Stimulated activated CD4-positive, alpha-beta T cell treated with anti-CD3 and anti-CD28 coated beads, Interleukin-12 subunit alpha, Interleukin-12 subunit beta, amount 100 ng/mL, for 48 hours (primary cell): ENCODE results near the gene STRN.
"Not testable (repeated sequence)": the region's sequence is repeated elsewhere in the genome, so short reads cannot be mapped to it uniquely, and the experiment has no call there.

Source experiments
- DNase-seq, 3 donors: peaks; one replicate each; pipeline ENCODE4 v3.0.0-alpha.2; 2020; ENCODE audit warnings: low read depth in 2 of 3, low spot score in 1 of 3

The STRN gene

GRCh38 chr2:36964496-36965058 is 1.8 kb downstream of the STRN start:
- DNase-seq: no peak

GRCh38 chr2:36963734-36964133 is 2.6 kb downstream of the STRN start:
- DNase-seq: no peak

DNA sequence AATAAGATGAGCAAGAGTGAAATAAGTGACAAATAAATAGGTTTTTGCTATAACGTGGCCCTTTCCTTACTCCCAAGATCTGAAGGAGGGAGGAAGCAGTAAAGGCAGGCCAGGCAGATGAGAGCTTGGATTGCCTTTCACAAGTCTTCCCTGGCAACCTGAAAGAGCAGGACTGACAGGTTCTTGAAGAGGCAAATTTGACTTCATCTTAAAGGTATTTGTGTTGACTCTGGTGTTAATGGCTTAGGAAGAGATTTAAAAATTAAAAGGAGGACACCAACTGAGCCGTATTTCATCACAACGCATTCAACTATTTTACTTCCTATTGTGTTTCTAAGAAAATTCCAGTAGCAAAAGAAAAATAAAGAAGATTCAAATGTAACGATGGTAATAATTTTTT is 3.2 kb downstream of the STRN start:
- DNase-seq: no peak

- DNase-seq: no peak
Measured at GRCh38 chr2:36960773-36961172, 5.6 kb downstream of the STRN start.

DNA sequence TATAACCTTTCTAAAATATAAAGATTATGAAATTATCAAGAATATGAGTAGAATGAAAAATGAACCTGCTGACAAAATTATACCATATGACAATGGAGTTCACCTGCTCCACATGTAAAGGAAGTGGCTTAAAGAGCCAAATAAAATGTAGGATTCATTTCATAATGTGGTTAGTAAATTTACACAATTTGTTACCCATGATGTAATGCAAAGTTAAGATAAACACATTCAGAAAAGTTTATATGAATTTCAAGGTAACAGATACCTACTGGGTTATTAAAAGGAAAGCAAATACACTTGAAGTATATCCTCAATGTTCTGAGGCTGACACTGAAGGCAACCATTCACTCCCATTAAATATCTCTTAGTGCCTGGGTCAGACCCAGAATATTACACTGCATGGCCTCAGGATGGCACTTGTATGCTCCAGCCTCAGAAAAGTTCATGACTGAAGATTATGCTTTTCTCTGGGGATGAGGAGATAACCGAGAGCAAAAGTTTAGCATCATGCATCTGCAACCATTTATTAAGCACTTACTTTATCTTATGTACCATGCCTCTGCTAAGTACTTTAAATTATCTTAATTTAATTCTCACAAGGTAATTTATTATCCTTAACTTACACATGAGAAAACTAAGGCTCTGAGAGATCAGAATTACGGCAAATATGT is 6.2 kb downstream of the STRN start:
- no peak for DNase-seq

DNA sequence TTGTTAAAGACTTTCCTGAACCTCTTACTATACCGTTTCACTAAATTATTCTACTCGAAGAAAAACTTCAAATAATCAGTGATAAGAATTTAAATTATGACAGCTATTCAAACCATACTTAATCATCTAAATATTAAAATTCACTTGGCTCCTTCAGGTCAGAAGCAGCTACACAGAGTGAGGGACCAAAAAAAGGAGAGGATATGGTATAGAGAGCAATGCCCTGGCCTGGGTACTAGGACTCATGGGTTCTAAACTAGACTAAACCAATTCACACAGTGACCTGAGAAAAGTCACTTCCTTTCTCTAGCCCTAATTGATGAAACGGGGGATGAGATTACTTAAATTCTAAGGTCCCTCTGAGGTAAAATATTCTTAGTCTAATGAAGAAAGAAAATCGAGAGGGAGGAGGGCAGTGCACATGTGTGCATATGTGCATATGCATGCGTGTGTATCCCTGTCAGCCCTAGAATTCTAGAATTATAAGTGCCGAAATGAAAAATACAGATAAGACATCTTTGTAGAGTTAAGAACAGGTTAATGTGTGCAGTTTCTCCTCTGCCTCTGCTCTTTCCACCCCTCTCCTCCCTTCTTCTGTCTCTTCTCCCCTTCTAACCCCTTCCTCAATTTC is 11.2 kb downstream of the STRN start:
- no peak for DNase-seq

DNA sequence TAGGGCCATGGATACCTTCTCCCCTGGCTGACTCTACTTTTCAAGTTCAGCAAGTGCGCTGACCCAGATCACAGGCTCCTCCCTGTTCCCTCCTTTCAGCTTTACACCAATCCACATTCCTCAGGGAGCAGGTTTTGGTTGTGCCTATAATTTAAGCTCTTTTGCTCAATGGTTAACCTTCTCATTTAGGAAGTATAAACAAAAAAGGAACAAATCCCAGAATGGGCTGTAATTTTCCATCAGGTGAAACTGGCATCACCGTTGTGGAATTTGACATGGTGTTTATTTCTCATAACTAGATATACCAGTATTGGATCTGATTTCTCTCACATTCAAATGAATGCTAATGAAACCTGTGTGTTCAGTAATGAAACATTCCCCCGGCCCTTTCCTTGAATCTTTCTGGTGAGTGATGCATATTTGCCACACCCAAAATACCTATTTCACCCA is 13.6 kb downstream of the STRN start:
- no peak for DNase-seq

DNA sequence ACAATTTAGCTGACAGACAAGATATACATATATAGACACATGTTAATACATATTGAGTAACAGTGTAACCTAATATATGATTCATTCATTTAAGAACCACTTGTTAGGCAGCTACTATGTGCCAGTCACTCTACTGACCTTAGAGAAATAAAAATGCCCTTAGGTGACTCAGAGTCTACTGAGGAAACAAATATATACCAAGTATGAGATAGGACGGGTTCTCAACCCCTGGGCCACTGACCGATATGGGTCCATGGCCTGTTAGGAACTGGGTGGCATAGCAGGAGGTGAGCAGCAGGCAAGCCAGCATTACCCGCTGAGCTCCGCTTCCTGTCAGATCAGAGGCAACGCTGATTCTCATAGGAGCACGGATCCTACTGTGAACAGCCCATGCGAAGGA is 14.8 kb downstream of the STRN start:
- DNase-seq: no peak

DNA sequence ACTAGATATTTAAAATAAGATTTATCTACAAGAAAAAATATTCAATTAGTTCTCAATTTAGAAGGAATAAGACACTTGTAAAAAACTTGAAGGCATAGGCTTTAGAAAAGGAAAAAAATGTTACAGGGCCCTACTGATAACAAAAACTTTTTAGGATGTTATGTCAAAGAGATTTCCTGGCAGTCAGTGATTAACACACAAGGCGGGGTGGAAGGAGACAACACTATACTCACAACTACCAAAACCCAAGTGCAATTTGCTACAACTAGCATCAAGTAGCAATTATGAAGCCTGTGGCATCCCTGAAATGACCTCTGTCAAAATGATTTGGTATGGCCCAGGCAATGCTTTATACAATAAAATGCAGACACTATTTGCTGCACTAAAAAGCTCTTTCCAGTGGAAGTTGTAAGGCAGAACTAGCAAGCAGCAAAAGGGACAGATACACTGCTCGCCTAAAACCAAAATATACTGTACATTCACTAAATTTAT is 15.3 kb downstream of the STRN start:
- DNase-seq: no peak

DNA sequence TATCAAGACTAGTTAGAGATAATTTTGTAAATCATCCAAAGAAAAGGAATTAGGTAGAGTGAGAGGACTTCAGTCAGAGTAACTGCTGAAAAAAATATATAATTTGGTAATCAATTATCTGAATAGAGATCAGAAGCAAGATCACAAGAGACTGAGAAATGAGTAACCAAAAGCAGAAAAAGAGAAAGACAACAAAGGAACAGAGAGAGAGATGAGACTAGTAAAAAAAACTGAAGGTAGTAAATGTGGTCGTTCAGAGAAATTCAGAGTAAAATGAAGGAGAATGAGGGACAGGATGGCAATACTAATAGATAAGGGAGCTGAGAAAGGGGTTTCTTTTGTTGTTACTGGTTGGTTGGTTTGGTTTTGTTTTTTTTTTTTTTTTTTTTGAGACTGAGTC is 16.5 kb downstream of the STRN start:
- no peak for DNase-seq

GRCh38 chr2:36945240-36945639 is 21.1 kb downstream of the STRN start:
- DNase-seq: not testable (repeated sequence)

DNA sequence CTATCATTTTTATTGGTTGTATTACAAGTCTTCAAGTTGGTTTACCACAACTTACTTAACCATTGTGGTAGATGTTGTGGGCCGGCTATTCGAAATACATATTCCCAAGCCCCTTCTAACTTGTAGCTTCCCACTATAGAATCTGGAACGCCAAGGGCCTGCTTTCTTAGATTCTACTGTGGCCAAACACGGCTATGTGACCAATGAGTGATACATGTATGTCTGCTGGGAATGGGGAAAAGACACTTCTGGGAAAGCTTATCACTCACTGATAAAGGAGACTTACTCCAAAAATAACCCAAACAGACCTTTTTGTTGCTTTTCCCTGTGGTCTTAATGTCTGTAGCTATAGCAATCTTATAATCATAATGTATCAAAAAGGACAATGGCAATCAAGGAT is 24.5 kb downstream of the STRN start:
- DNase-seq: no peak

GRCh38 chr2:36936526-36936925 is 29.8 kb downstream of the STRN start:
- DNase-seq: not testable (repeated sequence)

- DNase-seq: not testable (repeated sequence)
Measured at GRCh38 chr2:36931688-36932087, 34.6 kb downstream of the STRN start.

DNA sequence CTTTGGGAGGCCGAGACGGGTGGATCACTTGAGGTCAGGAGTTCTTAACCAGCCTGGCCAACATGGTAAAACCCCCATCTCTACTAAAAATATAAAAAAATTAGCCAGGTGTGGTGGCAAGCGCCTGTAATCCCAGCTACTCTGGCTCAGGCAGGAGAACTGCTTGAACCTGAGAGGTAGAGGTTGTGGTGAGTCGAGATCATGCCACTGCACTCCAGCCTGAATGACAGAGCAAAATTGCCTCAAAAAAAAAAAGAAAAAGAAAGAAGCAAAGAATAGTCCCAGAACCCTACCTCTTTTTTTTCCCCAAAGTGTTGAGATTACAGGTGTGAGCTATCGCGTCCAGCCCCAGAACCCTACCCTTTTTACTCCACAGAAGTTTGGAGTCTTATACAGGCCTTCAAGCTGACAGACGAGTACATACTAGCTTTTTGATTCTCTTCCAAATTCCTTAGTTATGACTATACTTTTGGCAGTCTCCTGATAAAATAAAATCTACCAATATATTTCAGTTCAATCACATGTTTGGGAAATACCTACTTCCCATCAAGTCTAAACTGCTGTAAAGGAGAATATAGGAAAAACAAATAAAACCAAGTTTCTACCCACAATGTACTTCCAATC is 35.4 kb downstream of the STRN start:
- DNase-seq: not testable (repeated sequence)

GRCh38 chr2:36926175-36927132 is 39.9 kb downstream of the STRN start:
- not testable (repeated sequence) for DNase-seq

DNA sequence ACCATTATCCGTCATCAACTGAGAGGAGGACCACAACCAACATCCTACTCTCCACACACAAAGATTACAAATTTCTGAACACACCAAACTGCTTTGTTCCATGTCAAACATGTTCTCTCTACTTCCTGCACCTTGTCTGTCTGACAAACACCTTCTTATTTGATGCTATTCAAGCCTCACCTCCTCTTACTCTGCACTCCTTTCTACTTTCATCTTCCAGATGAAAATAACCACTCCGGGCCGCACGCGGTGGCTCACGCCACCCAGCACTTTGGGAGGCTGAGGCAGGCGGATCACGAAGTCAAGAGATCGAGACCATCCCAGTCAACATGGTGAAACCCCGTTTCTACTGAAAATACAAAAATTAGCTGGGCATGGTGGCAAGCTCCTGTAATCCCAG is 43.7 kb downstream of the STRN start:
- not testable (repeated sequence) for DNase-seq

DNA sequence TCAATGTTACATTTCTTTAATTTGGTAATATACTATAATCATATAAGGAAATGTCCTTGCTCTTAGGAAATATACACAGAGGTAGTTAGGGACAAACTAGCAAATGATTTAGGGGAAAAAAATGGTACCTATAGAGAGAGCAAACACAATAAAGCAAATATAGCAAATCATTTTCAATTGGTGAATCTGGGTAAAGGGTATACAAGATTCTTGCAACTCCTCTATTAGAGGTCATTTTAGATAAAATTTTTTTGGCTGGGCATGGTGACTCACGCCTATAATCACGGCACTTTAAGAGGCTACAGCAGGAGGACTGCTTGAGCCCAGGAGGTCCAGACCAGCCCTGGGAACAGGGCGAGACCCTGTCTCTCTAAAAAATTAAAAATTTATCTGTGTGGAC is 44.4 kb downstream of the STRN start:
- no peak for DNase-seq

- no peak for DNase-seq
Measured at GRCh38 chr2:36919041-36919837, 47.1 kb downstream of the STRN start.

GRCh38 chr2:36918307-36918706 is 48.0 kb downstream of the STRN start:
- no peak for DNase-seq
